HL-60/S4 treated with retinoic acid at 250 ng/mL for 4 days and 3 days (cell line): ENCODE measurements around the gene XAB2.

ENCODE experiments used
- in situ Hi-C: fragments of 300-500 bp; cut with MboI; formaldehyde crosslinking; loops from 2 replicates; pipeline ENCODE4 v1.7.0; 2022; ENCODE audit warnings: low sequenced_read_pairs

XAB2 gene

GRCh38 chr19:7629347-7630054 lies at the start of gene XAB2, which contains the start of gene PET100:
XAB2 (minus strand) TSS chr19:7629545; CDS start chr19:7629527, 18 bp downstream.
PET100 (plus strand) TSS chr19:7629793; CDS start chr19:7629834, 41 bp downstream.
- in situ Hi-C loops = no loop called here

- in situ Hi-C loops = no loop called here
Observed at GRCh38 chr19:7677669-7678311, 48.4 kb upstream of the XAB2 start.

DNA sequence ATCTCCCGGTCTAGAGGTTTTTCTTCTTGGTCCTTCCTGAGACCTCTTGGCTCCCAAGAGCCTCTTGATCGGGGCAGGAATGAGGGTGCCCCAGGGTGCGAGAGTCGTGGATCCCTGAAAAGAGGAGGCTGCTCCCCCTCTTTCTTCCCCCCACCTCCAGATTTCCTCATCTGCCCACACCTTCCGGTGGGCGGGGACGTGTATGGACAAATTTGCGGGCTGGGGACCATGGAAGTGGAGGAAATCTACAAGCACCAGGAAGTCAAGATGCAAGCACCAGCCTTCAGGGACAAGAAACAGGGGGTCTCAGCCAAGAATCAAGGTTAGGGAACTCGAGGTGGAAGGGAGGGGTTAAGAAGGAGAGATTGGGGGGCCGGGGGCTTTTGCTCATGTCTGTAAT lies 47.5 kb upstream of the XAB2 start, which contains the start of gene MCEMP1:
TSS of gene MCEMP1 (plus strand) at position 237 of the 400 bp plus-strand sequence. CDS start at position 268, 31 bp downstream.
- in situ Hi-C loops = no loop called here

DNA sequence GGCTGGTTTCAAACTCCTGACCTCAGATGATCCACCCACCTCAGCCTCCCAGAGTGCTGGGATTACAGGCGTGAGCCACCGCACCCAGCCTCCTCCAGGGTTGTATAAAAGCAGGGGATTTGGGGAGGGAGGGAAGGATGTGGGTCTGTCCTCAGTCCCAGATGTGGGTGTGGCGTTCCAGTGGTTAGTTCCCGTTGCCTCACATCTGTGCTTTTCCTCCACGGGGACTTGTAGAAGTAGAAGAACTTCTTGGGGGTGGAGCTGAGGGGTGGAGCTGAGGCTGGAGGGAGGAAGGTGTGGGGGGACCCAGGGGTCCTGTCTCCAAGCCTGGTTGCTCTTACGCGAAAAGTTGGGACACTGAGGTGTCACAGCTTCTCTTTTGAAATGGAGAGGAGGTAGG lies 47.0 kb upstream of the XAB2 start:
- in situ Hi-C loops = no loop called here

DNA sequence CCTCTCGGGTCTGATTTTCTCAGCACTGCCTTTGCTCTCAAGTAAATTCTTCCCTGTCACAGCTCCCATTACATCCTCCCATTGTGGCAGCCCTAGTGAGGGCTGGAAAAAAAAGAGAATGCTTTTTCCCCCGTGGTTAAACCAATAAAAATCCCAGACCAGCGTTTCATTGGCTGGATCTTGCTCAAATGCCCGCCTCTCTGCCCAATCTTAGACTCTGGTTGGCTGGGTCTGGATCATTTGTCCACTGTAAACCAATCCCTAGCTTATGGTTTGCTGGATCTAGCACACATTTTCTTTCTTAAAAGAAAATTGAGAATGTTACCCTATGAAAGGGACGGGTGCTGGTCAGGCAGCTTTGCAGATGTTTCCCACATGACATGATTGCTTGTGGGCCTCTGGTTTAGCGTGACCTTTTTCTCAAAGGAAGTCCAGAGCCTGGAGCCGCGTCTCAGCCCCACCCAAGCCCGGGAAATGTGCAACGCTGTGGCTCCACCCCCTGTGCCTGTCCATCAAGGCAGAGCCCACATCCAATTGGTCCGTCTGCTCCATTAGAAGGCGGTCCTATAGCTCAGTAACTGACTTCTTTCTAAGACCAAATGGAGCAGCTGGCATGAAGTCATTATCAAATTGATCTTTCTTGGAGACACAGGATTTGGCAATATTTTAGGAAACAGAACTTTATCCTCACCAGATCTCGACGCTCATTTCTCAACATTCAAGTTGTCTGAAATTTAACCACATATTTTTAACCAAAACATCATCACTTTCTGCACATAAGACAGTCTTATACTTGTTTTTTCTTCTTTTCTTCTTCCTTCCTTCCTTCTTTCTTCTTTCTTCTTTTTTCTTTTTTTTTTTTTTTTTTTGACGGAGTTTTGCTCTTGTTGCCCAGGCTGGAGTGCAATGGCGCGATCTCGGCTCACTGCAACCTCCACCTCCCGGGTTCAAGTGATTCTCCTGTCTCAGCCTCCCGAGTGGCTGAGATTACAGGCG lies 45.0 kb upstream of the XAB2 start:
- in situ Hi-C loops = no loop called here

DNA sequence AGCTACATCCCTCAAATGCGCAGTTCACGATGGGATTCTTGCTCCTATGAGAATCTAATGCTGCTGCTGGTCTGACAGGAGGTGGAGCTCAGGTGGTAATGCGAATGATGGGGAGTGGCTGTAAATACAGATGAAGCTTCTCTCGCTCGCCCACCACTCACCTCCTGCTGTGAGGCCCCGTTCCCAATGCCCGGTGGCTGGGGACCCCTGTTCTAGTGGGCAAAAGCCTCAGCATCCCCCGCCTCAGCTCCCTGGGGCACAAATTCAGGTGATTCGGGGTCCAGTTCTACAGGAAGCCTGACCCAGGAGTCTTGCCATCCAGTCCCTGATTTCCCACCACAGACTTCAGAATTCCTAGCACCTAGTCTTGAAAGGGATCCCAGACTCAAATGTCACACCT lies 43.2 kb upstream of the XAB2 start:
- in situ Hi-C loops = no loop called here

GRCh38 chr19:7670790-7671189 lies 41.4 kb upstream of the XAB2 start:
- in situ Hi-C loops = no loop called here

- in situ Hi-C loops = no loop called here
Observed at GRCh38 chr19:7670150-7670783, 40.9 kb upstream of the XAB2 start.

DNA sequence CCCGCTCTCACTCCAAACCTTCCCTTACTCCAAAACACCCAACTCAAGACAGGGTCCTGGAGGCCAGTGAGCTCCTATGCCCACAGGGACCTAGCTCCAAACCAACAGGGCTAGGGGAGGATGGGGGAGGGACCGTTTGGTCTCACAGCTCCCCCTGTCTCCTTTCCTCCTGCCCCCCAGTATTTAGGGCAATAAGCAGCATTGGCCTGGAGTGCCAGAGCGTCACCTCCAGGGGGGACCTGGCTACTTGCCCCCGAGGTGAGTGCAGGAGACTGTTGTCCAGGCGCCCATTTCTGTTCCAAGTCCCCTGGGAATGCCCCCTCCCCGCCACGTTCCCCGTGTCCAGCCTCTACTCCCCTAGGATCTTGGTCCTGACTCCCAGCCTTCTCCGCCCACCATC lies 40.3 kb upstream of the XAB2 start:
- in situ Hi-C loops = no loop called here

DNA sequence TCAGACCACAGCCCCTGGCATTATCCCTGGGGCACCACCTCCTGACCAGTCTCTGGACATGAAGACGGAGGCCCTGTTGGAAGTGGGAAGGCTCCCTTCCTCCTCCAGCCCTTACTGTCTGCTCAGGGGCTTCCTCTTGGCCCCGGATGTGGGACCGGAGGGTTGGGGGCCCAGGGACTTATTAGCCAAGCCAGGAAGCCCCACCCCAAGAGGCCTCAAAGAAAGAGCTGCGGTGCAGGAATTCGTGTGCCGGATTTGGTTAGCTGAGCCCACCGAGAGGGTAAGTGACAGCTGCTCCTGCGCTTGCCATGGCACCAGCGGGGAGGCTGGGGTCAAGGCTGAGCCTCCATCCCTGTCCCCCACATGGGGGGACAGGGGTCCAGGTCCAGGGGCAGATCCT lies 39.5 kb upstream of the XAB2 start, which contains the start of gene RETN:
TSS of gene RETN (plus strand) at position 208 of the 400 bp plus-strand sequence. CDS start 278 bp downstream, outside the sequence.
- in situ Hi-C loops = no loop called here

DNA sequence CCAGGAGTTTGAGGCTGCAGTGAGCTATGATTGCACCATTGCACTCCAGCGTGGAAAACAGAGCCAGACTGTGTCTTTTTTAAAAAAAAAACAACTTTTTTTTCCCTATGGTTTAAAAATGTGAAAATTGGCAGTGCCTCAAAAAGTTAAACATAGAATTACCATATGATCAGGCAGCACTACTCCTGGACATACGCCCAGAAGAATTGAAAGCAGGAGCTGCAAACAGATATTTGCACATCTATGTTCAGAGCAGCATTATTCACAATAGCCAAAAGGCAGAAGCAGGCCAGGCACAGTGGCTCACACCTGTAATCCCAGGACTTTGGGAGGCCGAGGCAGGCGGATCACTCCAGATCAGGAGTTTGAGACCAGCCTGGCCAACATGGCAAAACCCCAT lies 35.7 kb upstream of the XAB2 start:
- in situ Hi-C loops = no loop called here

- in situ Hi-C loops = no loop called here
Observed at GRCh38 chr19:7663706-7664105, 34.4 kb upstream of the XAB2 start.

- in situ Hi-C loops = no loop called here
Observed at GRCh38 chr19:7662657-7663056, 33.3 kb upstream of the XAB2 start.

DNA sequence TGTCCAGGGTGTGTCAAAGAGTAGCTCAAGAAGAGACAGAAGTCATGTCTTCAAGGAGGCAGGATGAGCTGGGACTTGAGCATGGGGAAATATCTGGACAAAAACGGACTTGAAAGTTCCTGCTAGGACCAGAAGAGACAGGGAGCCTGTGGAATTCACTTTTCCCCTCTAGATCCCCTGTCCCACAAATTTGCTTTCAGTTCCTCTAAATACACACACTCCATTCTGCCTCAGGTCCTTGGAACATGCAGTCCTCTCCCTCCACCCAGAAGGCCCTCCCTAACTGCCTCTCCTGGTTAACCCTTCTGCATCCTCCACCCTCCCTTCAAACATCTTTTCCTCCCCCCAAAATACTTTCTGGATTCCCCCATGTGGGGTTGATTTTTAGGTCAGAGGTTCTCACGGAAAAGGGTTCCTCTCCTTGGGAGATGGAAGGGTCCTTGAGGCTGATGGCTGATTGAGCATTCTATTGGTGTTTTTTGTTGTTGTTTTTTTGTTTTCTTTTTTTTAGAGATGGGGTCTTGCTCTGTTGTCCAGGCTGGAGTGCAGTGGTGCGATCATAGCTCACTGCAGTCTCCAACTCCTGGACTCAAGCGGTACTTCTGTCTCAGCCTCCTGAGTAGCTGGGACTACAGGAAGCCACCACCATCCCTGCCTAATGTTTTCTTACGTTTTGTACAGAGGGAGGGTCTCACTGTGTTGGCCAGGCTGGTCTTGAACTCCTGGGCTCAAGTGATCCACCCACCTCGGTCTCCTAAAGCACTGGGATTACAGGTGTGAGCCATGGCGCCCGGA lies 32.6 kb upstream of the XAB2 start:
- in situ Hi-C loops = no loop called here

GRCh38 chr19:7658219-7658686 lies 28.9 kb upstream of the XAB2 start:
- in situ Hi-C loops = no loop called here

GRCh38 chr19:7657131-7657751 lies 27.9 kb upstream of the XAB2 start:
- in situ Hi-C loops = no loop called here

- in situ Hi-C loops = no loop called here
Observed at GRCh38 chr19:7655581-7655980, 26.2 kb upstream of the XAB2 start.

- in situ Hi-C loops = no loop called here
Observed at GRCh38 chr19:7654401-7654800, 25.1 kb upstream of the XAB2 start.

- in situ Hi-C loops = no loop called here
Observed at GRCh38 chr19:7652061-7652641, 22.8 kb upstream of the XAB2 start.
